ENCODE data around the gene HYDIN. TPM values are rescaled to one million over a fixed set of nuclear protein-coding genes. Genes with fewer than 3 reads are reported as not detected.
"Not testable (repeated sequence)": the region's sequence is repeated elsewhere in the genome, so short reads cannot be mapped to it uniquely, and the experiment has no call there.

HYDIN gene
- total and polyA plus RNA-seq, 12 donors: 0.04 to 3.1 (median 1.8) TPM

DNA sequence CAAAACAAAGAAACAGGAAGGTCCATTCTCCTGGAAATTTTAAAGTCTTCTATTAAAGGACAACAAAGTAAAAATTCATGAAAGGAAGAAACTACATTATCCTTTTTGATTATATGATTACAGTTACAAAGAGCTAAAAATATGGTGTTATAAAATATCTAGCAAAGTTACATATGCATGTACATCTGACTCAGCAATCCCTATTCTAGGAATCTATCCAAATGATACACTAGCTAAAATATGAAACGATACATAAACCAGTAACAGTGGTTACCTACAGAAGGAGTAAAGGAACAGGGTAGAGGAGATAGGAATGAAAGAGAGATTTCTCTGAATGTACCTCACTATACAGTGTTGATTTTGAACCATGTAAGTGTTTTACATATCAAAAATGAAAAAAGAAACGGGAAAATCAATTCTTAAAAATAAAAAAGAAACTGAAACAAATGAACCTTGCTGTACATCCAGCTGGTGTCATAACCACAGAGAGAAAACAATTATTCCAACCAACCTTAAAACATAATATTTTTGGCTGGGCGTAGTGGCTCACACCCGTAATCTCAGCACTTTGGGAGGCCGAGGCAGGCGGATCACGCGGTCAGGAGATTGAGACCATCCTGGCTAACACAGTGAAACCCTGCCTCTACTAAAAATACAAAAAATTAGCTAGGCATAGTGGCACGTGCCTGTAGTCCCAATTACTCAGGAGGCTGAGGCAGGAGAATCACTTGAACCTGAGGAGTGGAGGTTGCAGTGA, 41.4 kb downstream of the HYDIN start:
- TF ChIP-seq, protein P1, sequence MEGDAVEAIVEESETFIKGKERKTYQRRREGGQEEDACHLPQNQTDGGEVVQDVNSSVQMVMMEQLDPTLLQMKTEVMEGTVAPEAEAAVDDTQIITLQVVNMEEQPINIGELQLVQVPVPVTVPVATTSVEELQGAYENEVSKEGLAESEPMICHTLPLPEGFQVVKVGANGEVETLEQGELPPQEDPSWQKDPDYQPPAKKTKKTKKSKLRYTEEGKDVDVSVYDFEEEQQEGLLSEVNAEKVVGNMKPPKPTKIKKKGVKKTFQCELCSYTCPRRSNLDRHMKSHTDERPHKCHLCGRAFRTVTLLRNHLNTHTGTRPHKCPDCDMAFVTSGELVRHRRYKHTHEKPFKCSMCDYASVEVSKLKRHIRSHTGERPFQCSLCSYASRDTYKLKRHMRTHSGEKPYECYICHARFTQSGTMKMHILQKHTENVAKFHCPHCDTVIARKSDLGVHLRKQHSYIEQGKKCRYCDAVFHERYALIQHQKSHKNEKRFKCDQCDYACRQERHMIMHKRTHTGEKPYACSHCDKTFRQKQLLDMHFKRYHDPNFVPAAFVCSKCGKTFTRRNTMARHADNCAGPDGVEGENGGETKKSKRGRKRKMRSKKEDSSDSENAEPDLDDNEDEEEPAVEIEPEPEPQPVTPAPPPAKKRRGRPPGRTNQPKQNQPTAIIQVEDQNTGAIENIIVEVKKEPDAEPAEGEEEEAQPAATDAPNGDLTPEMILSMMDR (IDR thresholded peaks at IDR 0.05): no peak
- Histone ChIP-seq H3K9me3 (no peaks in the 10 kb centered on the region), H3K4me3 (no peak overlapping the region), H3K4me1 (no peaks in the 10 kb centered on the region), H3K36me3 (no peaks in the 10 kb centered on the region), H3K27me3 (peaks cover 0 to 9% (median 0%) of the 10 kb centered on the region in 7 donors), H3K27ac (no peak overlapping the region)
- intact Hi-C loops (cut with DNase I): no loop called here
- 89 to 91% methylated on average over 9 of the region's 9 CpGs for WGBS, 2 donors
- no peak for DNase-seq
- no peak for ATAC-seq

DNA sequence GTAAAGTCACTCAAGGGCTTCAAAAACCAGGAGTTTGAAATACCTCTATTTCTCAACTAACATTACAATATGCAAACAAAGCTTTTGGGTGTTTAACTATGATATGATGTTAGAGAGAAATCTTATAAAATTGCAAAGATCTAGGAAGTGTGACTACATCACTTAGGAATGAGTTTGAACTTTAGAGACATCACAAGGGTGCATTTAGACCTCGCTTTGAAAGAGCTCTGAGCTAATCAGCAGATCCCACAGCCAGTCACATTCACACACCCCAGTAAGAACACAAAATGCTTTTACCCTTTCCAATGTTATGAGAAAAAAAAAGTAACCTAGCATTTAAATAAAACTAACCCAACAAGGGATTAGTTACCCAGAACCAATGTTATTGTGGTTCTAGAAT, 45.2 kb downstream of the HYDIN start:
- 35 to 53% methylated on average over 1 of the region's 1 CpG for WGBS, 2 donors
- DNase-seq: no peak
- peaks cover 0 to 11% (median 0%) of the 10 kb centered on the region in 11 donors for H3K9me3 ChIP-seq
- H3K4me1 ChIP-seq: no peaks in the 10 kb centered on the region
- TF ChIP-seq, protein P1 (IDR thresholded peaks at IDR 0.05): no peak
- H3K36me3 ChIP-seq: no peaks in the 10 kb centered on the region
- H3K27ac ChIP-seq: no peak overlapping the region
- ATAC-seq: no peak
- H3K27me3 ChIP-seq: peaks cover 0 to 9% (median 0%) of the 10 kb centered on the region in 7 donors
- H3K4me3 ChIP-seq: no peak overlapping the region
- intact Hi-C loops (cut with DNase I): no loop called here

DNA sequence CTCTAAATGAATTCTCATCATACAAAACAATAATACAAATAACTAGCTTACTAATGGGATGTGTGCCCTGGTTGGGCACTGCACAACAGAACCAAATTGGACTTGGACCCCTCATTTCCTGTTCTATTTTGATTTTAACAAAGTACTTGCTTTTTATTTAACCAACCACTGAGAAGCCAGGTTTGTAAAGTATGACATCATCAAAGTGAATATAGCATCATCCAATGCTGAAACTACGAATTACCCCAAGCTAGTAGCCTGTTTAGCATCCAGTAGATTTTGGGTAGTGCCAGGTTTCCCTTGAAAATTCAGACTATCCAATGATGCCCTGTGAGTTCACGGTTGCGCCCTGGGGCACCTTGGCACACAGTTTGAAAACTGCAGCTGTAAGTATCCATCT, 51.0 kb downstream of the HYDIN start:
- no peak for DNase-seq
- intact Hi-C loops (cut with DNase I): no loop called here
- Histone ChIP-seq H3K36me3 (no peaks in the 10 kb centered on the region), H3K9me3 (peaks cover 0 to 11% (median 0%) of the 10 kb centered on the region in 11 donors), H3K4me1 (no peaks in the 10 kb centered on the region), H3K27me3 (peaks cover 0 to 17% (median 0%) of the 10 kb centered on the region in 7 donors), H3K4me3 (no peak overlapping the region), H3K27ac (no peak overlapping the region)
- 90 to 94% methylated on average over 3 of the region's 3 CpGs for WGBS, 2 donors
- TF ChIP-seq, protein P1 (IDR thresholded peaks at IDR 0.05): no peak
- ATAC-seq: no peak

DNA sequence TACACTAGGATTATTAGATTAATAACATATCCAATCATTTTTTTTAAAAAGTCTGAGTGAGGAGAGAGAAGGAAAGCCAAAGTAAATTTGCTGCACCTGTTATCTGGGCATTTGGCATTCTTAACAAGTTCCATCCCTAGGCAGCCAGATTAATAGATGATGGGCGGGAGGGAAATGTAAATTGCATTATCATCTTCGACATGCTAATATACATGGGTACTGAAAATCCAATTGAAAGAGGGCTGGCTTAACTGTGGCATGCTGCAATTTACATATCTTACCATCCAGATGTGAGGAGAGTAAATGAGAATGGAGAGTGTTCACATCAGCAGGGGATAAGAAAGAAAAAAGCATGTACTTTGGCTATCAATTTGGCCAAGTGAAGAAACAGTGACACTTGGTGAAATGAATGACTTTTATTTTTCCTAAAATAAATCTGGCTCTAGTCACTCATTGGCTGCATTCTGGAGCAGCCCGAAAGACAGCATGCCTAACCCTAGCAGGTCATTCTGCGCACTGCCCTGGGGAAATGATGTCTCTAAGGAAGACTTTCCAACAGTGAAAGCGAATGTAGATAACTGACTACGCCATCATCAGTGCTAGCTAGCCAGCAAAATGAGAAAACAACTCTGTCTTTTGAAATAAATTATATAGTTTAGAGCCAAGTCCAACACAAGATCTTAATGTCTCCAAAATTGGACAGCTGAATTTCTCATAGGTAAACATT, 57.9 kb downstream of the HYDIN start:
- Histone ChIP-seq H3K9me3 (peaks cover 0 to 7% (median 0%) of the 10 kb centered on the region in 11 donors), H3K36me3 (no peaks in the 10 kb centered on the region), H3K27me3 (peaks cover 0 to 17% (median 0%) of the 10 kb centered on the region in 7 donors), H3K4me1 (peaks cover 0 to 7% (median 0%) of the 10 kb centered on the region in 9 donors), H3K27ac (no peak overlapping the region), H3K4me3 (no peak overlapping the region)
- intact Hi-C loops (cut with DNase I): no loop called here
- ATAC-seq (peak in 3 of 8 donors; percentile 44 to 76 (median 47)), DNase-seq (peak in 1 of 2 donors; percentile 7)
- TF ChIP-seq, protein P1 (IDR thresholded peaks at IDR 0.05): no peak
- WGBS, 2 donors: 59 to 65% methylated on average over 6 of the region's 6 CpGs

DNA sequence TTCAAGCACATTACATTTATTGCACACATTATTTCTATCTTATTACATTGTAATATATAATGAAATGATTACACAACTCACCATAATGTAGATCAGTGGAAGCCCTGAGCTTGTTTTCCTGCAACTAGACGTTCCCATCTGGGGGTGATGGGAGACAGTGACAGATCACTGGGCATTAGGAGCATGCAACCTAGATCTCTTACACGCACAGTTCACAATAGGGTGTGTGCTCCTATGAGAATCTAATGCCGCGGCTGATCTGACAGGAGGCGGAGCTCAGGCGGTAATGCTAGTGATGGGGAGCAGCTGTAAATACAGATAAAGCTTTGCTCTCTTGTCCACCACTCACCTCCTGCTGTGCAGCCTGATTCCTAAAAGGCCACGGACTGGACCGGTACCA, 69.5 kb downstream of the HYDIN start:
- intact Hi-C loops (cut with DNase I); H3K36me3 ChIP-seq; H3K9me3 ChIP-seq; H3K4me1 ChIP-seq; H3K27ac ChIP-seq; H3K4me3 ChIP-seq; H3K27me3 ChIP-seq; ATAC-seq; DNase-seq: not testable (repeated sequence)
- WGBS, 2 donors: 65 to 81% methylated on average over 7 of the region's 8 CpGs

DNA sequence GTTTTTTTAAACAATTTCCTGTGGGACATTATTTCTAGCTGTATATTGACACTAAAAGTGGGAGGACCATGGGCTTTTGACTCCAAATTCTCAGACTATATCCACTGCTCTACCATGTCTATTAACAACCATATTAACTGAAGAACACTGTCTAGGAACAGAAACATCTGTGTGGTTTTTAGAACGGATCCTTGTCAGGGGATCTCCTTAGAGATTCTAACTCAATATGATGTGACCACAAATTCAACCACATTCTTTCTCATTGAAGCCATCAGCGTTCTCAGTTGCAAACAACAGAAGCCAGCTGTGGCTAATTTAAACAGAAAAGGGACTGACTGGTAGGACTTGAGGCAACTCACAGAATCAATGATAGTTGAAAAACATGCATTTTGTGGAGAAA, 73.2 kb downstream of the HYDIN start:
- H3K27me3 ChIP-seq; H3K9me3 ChIP-seq; H3K36me3 ChIP-seq; ATAC-seq; H3K4me1 ChIP-seq; H3K4me3 ChIP-seq; intact Hi-C loops (cut with DNase I); H3K27ac ChIP-seq; DNase-seq: not testable (repeated sequence)
- 83 to 91% methylated on average over 1 to 2 of the region's 2 CpGs for WGBS, 2 donors

DNA sequence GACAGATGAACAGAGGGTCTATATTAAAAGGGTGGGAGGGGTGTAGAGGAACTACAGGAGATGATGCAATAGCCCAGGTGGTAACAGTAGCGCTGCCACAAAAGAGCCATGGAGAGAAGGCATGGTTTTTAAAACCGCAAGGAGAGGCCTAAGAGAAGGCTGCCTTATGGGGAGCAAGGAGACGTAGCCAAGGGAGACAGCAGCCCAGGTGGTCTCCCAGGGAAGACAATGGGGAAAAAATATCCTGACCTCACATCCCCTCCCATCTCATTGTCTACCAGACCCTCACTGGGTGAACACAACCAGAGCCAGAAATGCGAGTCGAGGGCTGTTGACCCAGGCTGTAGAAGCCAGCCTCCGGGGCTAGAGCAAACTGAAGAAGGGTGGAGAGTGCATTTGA, 77.2 kb downstream of the HYDIN start:
- intact Hi-C loops (cut with DNase I); H3K36me3 ChIP-seq; H3K4me3 ChIP-seq; H3K27ac ChIP-seq; ATAC-seq; H3K9me3 ChIP-seq; H3K4me1 ChIP-seq; H3K27me3 ChIP-seq; DNase-seq: not testable (repeated sequence)
- WGBS, 2 donors: 50 to 69% methylated on average over 1 of the region's 6 CpGs
